MCF 10A (cell line): ENCODE results near the gene LEFTY1. TPM values are rescaled to one million over a fixed set of nuclear protein-coding genes. Genes with fewer than 3 reads are reported as not detected.

Experiments
- BruUV-seq: library from RNA; stranded (reverse); fragments of 400-500 nt; replicated peaks from 2 replicates; lab custom pipeline; 2021; lab: Mats Ljungman, UMichigan
- CTCF ChIA-PET: fragments of 300-600 bp; sonication (Branson Sonifier 250); formaldehyde crosslinking; extraction: SDS; loops from one replicate; lab custom pipeline; 2021; ENCODE audit warnings: antibody characterized with exemption, inconsistent platforms; lab: Yijun Ruan, JAX
- POLR2A ChIA-PET: fragments of 300-600, 350-650 bp; sonication (Branson Sonifier 250); formaldehyde crosslinking; extraction: SDS; loops from one replicate; lab custom pipeline; 2020; ENCODE audit warnings: antibody characterized with exemption, inconsistent platforms; lab: Yijun Ruan, JAX
- DNase-seq: peaks from one replicate; pipeline ENCODE4 v3.0.0-alpha.2; 2018; ENCODE audit not compliant: unreplicated experiment
- H3K27ac Mint-ChIP-seq: one replicate; pipeline ENCODE4 v1.8.0; 2022; ENCODE audit warnings: mild to moderate bottlenecking, low read depth, mixed read lengths; ENCODE audit not compliant: unreplicated experiment
- H3K27me3 Mint-ChIP-seq: one replicate; pipeline ENCODE4 v1.8.0; 2022; ENCODE audit warnings: mixed read lengths; ENCODE audit not compliant: insufficient read depth, unreplicated experiment
- H3K36me3 Mint-ChIP-seq: one replicate; pipeline ENCODE4 v1.8.0; 2022; ENCODE audit warnings: mild to moderate bottlenecking, moderate library complexity, mixed read lengths; ENCODE audit not compliant: insufficient read depth, unreplicated experiment
- H3K4me1 Mint-ChIP-seq: one replicate; pipeline ENCODE4 v1.8.0; 2022; ENCODE audit warnings: mixed read lengths; ENCODE audit not compliant: insufficient read depth, unreplicated experiment
- H3K4me3 Mint-ChIP-seq: one replicate; pipeline ENCODE4 v1.8.0; 2022; ENCODE audit warnings: mild to moderate bottlenecking, moderate library complexity, mixed read lengths; ENCODE audit not compliant: unreplicated experiment
- H3K9me3 Mint-ChIP-seq: one replicate; pipeline ENCODE4 v1.8.0; 2022; ENCODE audit warnings: mixed read lengths; ENCODE audit not compliant: unreplicated experiment
- CTCF ChIP-seq: fragments of 200-600 bp; IDR thresholded peaks from one replicate; pipeline ENCODE4 v1.8.0; 2022; ENCODE audit warnings: antibody characterized with exemption, mild to moderate bottlenecking; ENCODE audit not compliant: unreplicated experiment
- intact Hi-C: fragments of 100-400 bp; cut with micrococcal nuclease; formaldehyde crosslinking; loops from 2 replicates; pipeline ENCODE4 v1.14.1; 2022
- total RNA-seq: library from RNA; stranded (reverse); gene quantifications from 2 replicates; pipeline ENCODE4 v1.2.3, GENCODE V29; 2022

LEFTY1 gene
- total RNA-seq, 1 experiment from 2014 or later = not detected

DNA sequence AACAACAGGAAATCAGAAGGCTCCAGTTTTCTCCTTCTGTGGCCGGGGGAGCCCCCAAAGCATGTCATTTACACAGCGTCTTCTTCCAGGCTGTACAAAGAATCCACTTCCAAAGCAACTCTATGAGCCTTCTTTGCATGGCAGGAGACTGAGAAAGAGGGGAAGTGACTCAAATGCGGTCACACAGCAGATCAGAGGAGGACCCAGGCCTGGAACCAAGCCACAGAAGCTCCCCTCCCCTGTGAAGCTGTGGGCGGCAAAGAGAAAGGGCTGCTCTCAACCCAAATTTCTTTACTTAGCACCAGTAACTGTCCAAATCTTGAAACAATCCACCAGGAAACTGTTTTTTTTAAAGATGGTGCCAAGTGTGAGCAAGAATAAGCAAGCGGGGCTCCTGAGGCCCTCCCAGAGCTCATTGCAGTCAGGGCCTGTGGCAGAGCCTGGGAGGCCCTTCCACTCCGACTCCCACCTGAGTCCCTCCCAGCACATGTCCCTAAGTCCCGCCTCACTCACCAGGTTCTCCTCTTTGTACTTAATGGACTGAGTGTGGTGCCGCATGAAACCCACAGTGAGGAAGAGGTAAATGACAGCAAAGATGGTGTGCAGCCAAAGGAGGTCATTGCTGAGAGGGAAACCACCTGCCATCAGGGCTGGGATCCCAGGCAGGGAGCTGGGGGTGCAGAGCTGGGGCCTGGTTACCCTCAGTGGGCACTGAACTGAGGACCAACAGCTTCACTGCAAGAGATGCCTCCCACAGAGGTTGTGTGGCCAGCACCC, 22.7 kb downstream of the LEFTY1 start:
- intact Hi-C loops = no loop called here
- peak; percentile 72 for DNase-seq
- TF ChIP-seq CTCF = no peak
- Mint-ChIP-seq H3K27ac (no peak overlapping the region), H3K9me3 (no peaks in the 10 kb centered on the region), H3K4me3 (no peak overlapping the region), H3K4me1 (no peaks in the 10 kb centered on the region), H3K36me3 (peaks cover 57% of the 10 kb centered on the region), H3K27me3 (no peaks in the 10 kb centered on the region)
- BruUV-seq = no TSS peak
- ChIA-PET CTCF (interaction anchor here (0.5 to 1.7 kb wide), 5 partner anchors 68 to 393 kb away, joined by 3 to 5 read pairs (median 3); partner anchors contain the start of gene SRP9), POLR2A (no interaction called here)

DNA sequence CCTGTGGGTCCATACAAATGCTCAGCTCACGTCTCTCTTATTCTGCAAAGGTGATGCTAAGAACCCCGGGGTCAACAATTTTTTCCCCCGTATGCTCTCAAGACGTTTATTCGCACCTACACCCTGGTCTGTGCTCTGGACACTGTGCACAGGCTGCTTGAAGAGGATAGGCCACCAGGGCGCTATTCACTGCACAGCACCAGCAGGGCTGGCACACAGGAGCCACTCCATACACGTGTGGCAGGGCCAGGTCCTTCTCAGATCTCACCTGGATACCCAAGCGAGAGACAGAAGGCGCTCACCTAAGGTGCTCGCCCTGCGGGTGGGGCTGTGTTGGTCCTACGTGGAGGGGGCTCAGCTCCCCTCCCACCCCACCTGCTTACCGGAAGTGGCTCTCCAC, 23.4 kb downstream of the LEFTY1 start:
- Mint-ChIP-seq H3K27ac (no peak overlapping the region), H3K27me3 (no peaks in the 10 kb centered on the region), H3K36me3 (peaks cover 51% of the 10 kb centered on the region), H3K4me3 (no peak overlapping the region), H3K4me1 (no peaks in the 10 kb centered on the region), H3K9me3 (no peaks in the 10 kb centered on the region)
- TF ChIP-seq CTCF = no peak
- ChIA-PET POLR2A (interaction anchor here (0.6 kb wide), 1 partner anchor 103 kb away, joined by 4 read pairs; no protein-coding TSS in a partner anchor), CTCF (interaction anchor here (0.5 to 1.7 kb wide), 4 partner anchors 88 to 392 kb away, joined by 3 to 5 read pairs (median 4); partner anchors contain the start of gene SRP9)
- no TSS peak for BruUV-seq
- DNase-seq = no peak
- intact Hi-C loops = no loop called here

DNA sequence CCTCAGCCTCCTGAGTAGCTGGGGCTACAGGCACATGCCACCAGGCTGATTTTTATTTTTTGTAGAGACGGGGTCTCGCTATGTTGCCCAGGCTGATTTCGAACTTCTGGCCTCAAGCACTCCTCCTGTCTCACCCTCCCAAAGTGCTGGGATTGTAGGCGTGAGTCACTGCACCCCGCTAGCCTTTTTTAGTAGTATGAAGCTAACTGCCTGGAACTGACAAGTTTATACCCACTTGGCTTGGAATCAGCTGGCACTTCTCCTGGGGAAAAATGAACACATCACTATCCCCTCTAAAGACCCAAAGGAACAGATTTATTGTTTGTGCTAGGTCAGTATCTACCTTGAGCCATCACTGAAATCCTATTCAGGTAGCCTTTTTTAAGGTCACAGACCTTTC, 25.8 kb downstream of the LEFTY1 start:
- no TSS peak for BruUV-seq
- Mint-ChIP-seq H3K27me3 (no peaks in the 10 kb centered on the region), H3K4me1 (no peaks in the 10 kb centered on the region), H3K36me3 (peaks cover 41% of the 10 kb centered on the region), H3K4me3 (no peak overlapping the region), H3K27ac (no peak overlapping the region), H3K9me3 (no peaks in the 10 kb centered on the region)
- ChIA-PET CTCF (interaction anchor here (0.7 to 1.5 kb wide), 3 partner anchors 124 to 389 kb away, joined by 3 to 5 read pairs (median 3); no protein-coding TSS in a partner anchor), POLR2A (no interaction called here)
- TF ChIP-seq CTCF = no peak
- intact Hi-C loops = no loop called here
- DNase-seq = peak; percentile 73

GRCh38 chr1:225862581-225862950, 26.4 kb downstream of the LEFTY1 start:
- CTCF ChIA-PET = interaction anchor here (1.3 to 1.7 kb wide), 2 partner anchors 112 to 388 kb away, joined by 3 to 5 read pairs; no protein-coding TSS in a partner anchor
- Mint-ChIP-seq H3K4me3 (no peak overlapping the region), H3K27ac (no peak overlapping the region), H3K4me1 (no peaks in the 10 kb centered on the region), H3K36me3 (peaks cover 41% of the 10 kb centered on the region), H3K9me3 (no peaks in the 10 kb centered on the region), H3K27me3 (no peaks in the 10 kb centered on the region)
- no peak for DNase-seq
- TF ChIP-seq CTCF = no peak
- no TSS peak for BruUV-seq
- POLR2A ChIA-PET = interaction anchor here (0.6 kb wide), 1 partner anchor 14 kb away, joined by 3 read pairs; no protein-coding TSS in a partner anchor
- intact Hi-C loops = no loop called here
